Small intestine (tissue), 7 donors: Measurements from ENCODE around the gene FCRLB. TPM values are rescaled to one million over a fixed set of nuclear protein-coding genes. Genes with fewer than 3 reads are reported as not detected.
"Not testable (repeated sequence)": the region's sequence is repeated elsewhere in the genome, so short reads cannot be mapped to it uniquely, and the experiment has no call there.

ENCODE experiments used
- DNase-seq, 2 donors: peaks; one replicate each; pipeline versions ENCODE4 v3.0.0 to v3.0.0-alpha.2; 2013
- FAIRE-seq: peaks from 2 replicates; lab custom pipeline; 2012; peaks lifted over from hg19 to GRCh38; lab: Jason Lieb, UNC
- H3K27ac ChIP-seq, 3 donors: one replicate each; pipeline ENCODE4 v1.5.1; 2013; ENCODE audit warnings: low read length in 2 of 3, mild to moderate bottlenecking in 2 of 3, control low read depth in 1 of 3, inconsistent platforms in 1 of 3, low read depth in 1 of 3, moderate library complexity in 1 of 3
- H3K27me3 ChIP-seq, 3 donors: one replicate each; pipeline ENCODE4 v1.6.1; 2013; ENCODE audit warnings: low read length in 3 of 3, inconsistent platforms in 1 of 3; ENCODE audit not compliant: control insufficient read depth in 3 of 3, insufficient read depth in 3 of 3
- H3K36me3 ChIP-seq, 3 donors: one replicate each; pipeline ENCODE4 v1.6.1; 2013; ENCODE audit warnings: low read length in 3 of 3, inconsistent platforms in 1 of 3, low read depth in 1 of 3, mild to moderate bottlenecking in 1 of 3, moderate library complexity in 1 of 3; ENCODE audit not compliant: control insufficient read depth in 3 of 3, insufficient read depth in 2 of 3
- H3K4me1 ChIP-seq, 3 donors: one replicate each; pipeline ENCODE4 v1.6.1; 2013; ENCODE audit warnings: low read length in 2 of 3, inconsistent platforms in 1 of 3, low read depth in 1 of 3, mild to moderate bottlenecking in 1 of 3, moderate library complexity in 1 of 3; ENCODE audit not compliant: control insufficient read depth in 3 of 3, insufficient read depth in 2 of 3
- H3K4me3 ChIP-seq, 3 donors: one replicate each; pipeline ENCODE4 v1.5.1; 2013; ENCODE audit warnings: low read length in 3 of 3, control low read depth in 1 of 3, inconsistent platforms in 1 of 3, low read depth in 1 of 3, mild to moderate bottlenecking in 1 of 3, moderate library complexity in 1 of 3
- H3K9me3 ChIP-seq, 2 donors: one replicate each; pipeline ENCODE4 v1.6.1; 2013; ENCODE audit warnings: low read depth in 1 of 2, low read length in 1 of 2; ENCODE audit not compliant: control insufficient read depth in 2 of 2, insufficient read depth in 1 of 2
- WGBS, 3 donors: extraction: QIAGEN DNeasy Blood & Tissue Kit; methylation state at CpG; one replicate each; pipeline ENCODE4 v1.1.7; 2013; 5-methylcytosine and 5-hydroxymethylcytosine counted together
- polyA plus RNA-seq, 4 donors: library from polyadenylated mRNA; stranded (reverse) in 3 of 4; unstranded in 1 of 4; fragments of 200-250 nt in 3 of 4; fragments of 120-200 nt in 1 of 4; gene quantifications; one replicate each; pipeline versions ENCODE4 v1.2.1 to v1.2.3, GENCODE V29; 2013
- donor health status: healthy with polysubstance abuse.
- donor health status: control.
- donor health status: control.
- donor health status: Bipolar disorder and iron deficiency.
- donor health status: healthy.

The FCRLB gene
- polyA plus RNA-seq, 4 donors = 0.34 to 0.96 TPM; not detected in 2

GRCh38 chr1:161688946-161689345 is 32.4 kb upstream of the FCRLB start:
- Histone ChIP-seq H3K4me1 (no peaks in the 10 kb centered on the region), H3K27me3 (peaks cover 0 to 2% (median 2%) of the 10 kb centered on the region in 3 donors), H3K9me3 (no peaks in the 10 kb centered on the region), H3K4me3 (no peak overlapping the region), H3K36me3 (no peaks in the 10 kb centered on the region), H3K27ac (no peak overlapping the region)
- 39 to 63% (median 55%) methylated on average over 3 of the region's 3 CpGs for WGBS, 3 donors
- FAIRE-seq (no peak), DNase-seq (no peak)

- Histone ChIP-seq H3K36me3 (no peaks in the 10 kb centered on the region), H3K9me3 (no peaks in the 10 kb centered on the region), H3K27me3 (peaks cover 0 to 2% (median 0%) of the 10 kb centered on the region in 3 donors), H3K4me3 (no peak overlapping the region), H3K4me1 (no peaks in the 10 kb centered on the region), H3K27ac (no peak overlapping the region)
- DNase-seq (no peak), FAIRE-seq (no peak)
- WGBS, 3 donors = 44 to 64% (median 46%) methylated on average over 3 of the region's 3 CpGs
Measured at GRCh38 chr1:161691846-161692245, 29.5 kb upstream of the FCRLB start.

GRCh38 chr1:161693020-161693712 is 28.2 kb upstream of the FCRLB start:
- H3K9me3 ChIP-seq, H3K4me1 ChIP-seq, H3K27me3 ChIP-seq, H3K4me3 ChIP-seq, H3K36me3 ChIP-seq, FAIRE-seq, DNase-seq, H3K27ac ChIP-seq: not testable (repeated sequence)
- 84 to 90% (median 86%) methylated on average over 14 of the region's 14 CpGs for WGBS, 3 donors

- not testable (repeated sequence) for H3K27ac ChIP-seq, H3K4me1 ChIP-seq, DNase-seq, H3K9me3 ChIP-seq, FAIRE-seq, H3K36me3 ChIP-seq, H3K27me3 ChIP-seq, H3K4me3 ChIP-seq
- 86 to 92% (median 87%) methylated on average over 2 of the region's 2 CpGs for WGBS, 3 donors
Measured at GRCh38 chr1:161698302-161698701, 23.0 kb upstream of the FCRLB start.

- Histone ChIP-seq H3K4me3 (no peak overlapping the region), H3K9me3 (no peaks in the 10 kb centered on the region), H3K27ac (no peak overlapping the region), H3K36me3 (no peaks in the 10 kb centered on the region), H3K4me1 (no peaks in the 10 kb centered on the region), H3K27me3 (peaks cover 0 to 5% (median 0%) of the 10 kb centered on the region in 3 donors)
- WGBS, 3 donors = 37 to 64% (median 51%) methylated on average over 8 of the region's 8 CpGs
- FAIRE-seq = no peak
- DNase-seq = peak; percentile 7 to 80
Measured at GRCh38 chr1:161702250-161702649, 19.1 kb upstream of the FCRLB start.

GRCh38 chr1:161705537-161705936 is 15.8 kb upstream of the FCRLB start:
- H3K4me1 ChIP-seq = no peaks in the 10 kb centered on the region
- no peak overlapping the region for H3K27ac ChIP-seq
- H3K36me3 ChIP-seq = no peaks in the 10 kb centered on the region
- H3K9me3 ChIP-seq = no peaks in the 10 kb centered on the region
- no peak for FAIRE-seq
- peaks cover 0 to 2% (median 0%) of the 10 kb centered on the region in 3 donors for H3K27me3 ChIP-seq
- DNase-seq = no peak
- 65 to 84% (median 78%) methylated on average over 3 to 4 of the region's 4 CpGs for WGBS, 3 donors
- no peak overlapping the region for H3K4me3 ChIP-seq

- H3K4me1 ChIP-seq = no peaks in the 10 kb centered on the region
- no peak overlapping the region for H3K27ac ChIP-seq
- peaks cover 0 to 2% (median 0%) of the 10 kb centered on the region in 3 donors for H3K27me3 ChIP-seq
- DNase-seq (no peak), FAIRE-seq (no peak)
- H3K36me3 ChIP-seq = no peaks in the 10 kb centered on the region
- H3K4me3 ChIP-seq = no peak overlapping the region
- no peaks in the 10 kb centered on the region for H3K9me3 ChIP-seq
- WGBS, 3 donors = 72 to 76% (median 76%) methylated on average over 3 of the region's 3 CpGs
Measured at GRCh38 chr1:161706113-161706481, 15.2 kb upstream of the FCRLB start.

GRCh38 chr1:161706482-161707347 is 14.6 kb upstream of the FCRLB start, which contains the start of gene FCRLA:
FCRLA (plus strand) TSS chr1:161707229; CDS start chr1:161707265, 36 bp downstream.
- Histone ChIP-seq H3K36me3 (no peaks in the 10 kb centered on the region), H3K27me3 (peaks cover 0 to 2% (median 0%) of the 10 kb centered on the region in 3 donors), H3K9me3 (no peaks in the 10 kb centered on the region), H3K27ac (no peak within 1 kb of the TSS), H3K4me3 (no peak within 1 kb of the TSS), H3K4me1 (no peaks in the 10 kb centered on the region)
- DNase-seq (no peak), FAIRE-seq (no peak)
- 49 to 61% (median 56%) methylated on average over 4 of the region's 4 CpGs for WGBS, 3 donors
